ENCODE measurements around the gene HMX1. TPM values are rescaled to one million over a fixed set of nuclear protein-coding genes. Genes with fewer than 3 reads are reported as not detected.

The HMX1 gene
- total and polyA plus RNA-seq, 2 experiments from 2014 or later, result not detected

DNA sequence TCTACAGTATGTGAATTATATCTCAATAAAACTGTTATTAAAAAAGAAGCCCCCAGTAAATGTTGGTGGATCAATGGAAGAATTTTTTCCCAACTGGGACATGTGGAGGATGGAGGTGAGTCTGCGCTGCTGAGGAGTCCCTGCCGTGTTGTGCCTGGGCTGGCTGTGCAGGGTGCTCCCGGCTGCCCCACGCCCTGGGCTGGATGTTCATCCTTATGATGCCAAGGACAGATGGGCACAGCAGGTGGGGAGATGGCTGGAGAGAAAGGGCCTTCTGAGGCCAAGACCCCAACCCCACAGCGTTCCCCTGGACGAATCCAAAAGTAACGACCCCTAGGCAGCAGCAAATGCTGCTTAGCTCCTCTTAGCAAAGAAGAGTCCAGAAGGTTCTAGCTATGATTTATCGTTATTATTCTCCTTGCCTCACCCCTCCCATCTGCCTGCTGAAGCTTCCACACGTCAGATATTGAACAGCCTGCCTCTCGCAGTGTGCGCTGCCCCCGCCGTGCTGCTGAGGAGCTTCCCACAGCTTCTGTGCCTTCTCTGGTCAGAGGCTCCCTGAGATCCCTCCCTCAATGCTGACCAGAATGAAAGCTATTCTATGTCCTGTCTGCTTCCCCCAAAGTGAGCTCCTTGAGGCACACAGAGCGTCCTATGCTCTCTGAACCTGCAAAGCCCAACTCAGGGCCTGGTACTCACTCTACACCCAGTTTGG, 26.5 kb downstream of the HMX1 start:
- DNase-seq (ENCODE audit: low spot score), result no peak
- Histone ChIP-seq H3K27me3 (peaks cover 32% of the 10 kb centered on the region), H3K79me2 (no peaks in the 10 kb centered on the region), H2AFZ (no peak overlapping the region), H3K4me3 (no peak overlapping the region), H3K9me3 (ENCODE audit: low read depth) (no peaks in the 10 kb centered on the region), H3K27ac (no peak overlapping the region), H3K36me3 (replicated peaks; ENCODE audit: insufficient read depth, low read depth) (no peaks in the 10 kb centered on the region), H4K20me1 (ENCODE audit: insufficient read depth, poor library complexity, severe bottlenecking) (no peaks in the 10 kb centered on the region), H3K4me2 (no peak overlapping the region), H3K9me2 (replicated peaks; ENCODE audit: insufficient read depth) (no peaks in the 10 kb centered on the region), H3K4me1 (ENCODE audit: insufficient read depth) (no peaks in the 10 kb centered on the region)
- TF ChIP-seq EZH2 (IDR thresholded peaks at IDR 0.05; ENCODE audit: borderline replicate concordance), result no peak
- no peak for TF ChIP-seq EZH2phosphoT487 (IDR thresholded peaks at IDR 0.05; ENCODE audit: low read depth, severe bottlenecking, unreplicated experiment)
- no peak for TF ChIP-seq CTCF (IDR thresholded peaks at IDR 0.05; ENCODE audit: poor library complexity)
- 91% methylated on average over 14 of the region's 14 CpGs for WGBS (ENCODE audit: low lambda C conversion rate, missing lambda C conversion rate)

GRCh38 chr4:8843597-8843996, 28.0 kb downstream of the HMX1 start:
- DNase-seq (ENCODE audit: low spot score), result no peak
- Histone ChIP-seq H2AFZ (no peak overlapping the region), H3K9me2 (replicated peaks; ENCODE audit: insufficient read depth) (no peaks in the 10 kb centered on the region), H3K27me3 (peaks cover 20% of the 10 kb centered on the region), H3K4me3 (no peak overlapping the region), H4K20me1 (ENCODE audit: insufficient read depth, poor library complexity, severe bottlenecking) (no peaks in the 10 kb centered on the region), H3K79me2 (no peaks in the 10 kb centered on the region), H3K9me3 (ENCODE audit: low read depth) (no peaks in the 10 kb centered on the region), H3K36me3 (replicated peaks; ENCODE audit: insufficient read depth, low read depth) (no peaks in the 10 kb centered on the region), H3K4me1 (ENCODE audit: insufficient read depth) (no peaks in the 10 kb centered on the region), H3K27ac (no peak overlapping the region), H3K4me2 (no peak overlapping the region)
- WGBS (ENCODE audit: low lambda C conversion rate, missing lambda C conversion rate), result 79% methylated on average over 3 of the region's 3 CpGs
- TF ChIP-seq CTCF (IDR thresholded peaks at IDR 0.05; ENCODE audit: poor library complexity) (no peak), EZH2phosphoT487 (IDR thresholded peaks at IDR 0.05; ENCODE audit: low read depth, severe bottlenecking, unreplicated experiment) (no peak), EZH2 (IDR thresholded peaks at IDR 0.05; ENCODE audit: borderline replicate concordance) (no peak)

GRCh38 chr4:8842614-8843013, 29.0 kb downstream of the HMX1 start:
- WGBS (ENCODE audit: low lambda C conversion rate, missing lambda C conversion rate), result 72% methylated on average over 2 of the region's 2 CpGs
- no peaks in the 10 kb centered on the region for H3K9me3 ChIP-seq (ENCODE audit: low read depth)
- no peak for DNase-seq (ENCODE audit: low spot score)
- H3K27me3 ChIP-seq, result peaks cover 12% of the 10 kb centered on the region
- H4K20me1 ChIP-seq (ENCODE audit: insufficient read depth, poor library complexity, severe bottlenecking), result no peaks in the 10 kb centered on the region
- no peak overlapping the region for H2AFZ ChIP-seq
- no peaks in the 10 kb centered on the region for H3K4me1 ChIP-seq (ENCODE audit: insufficient read depth)
- H3K4me3 ChIP-seq, result no peak overlapping the region
- H3K9me2 ChIP-seq (replicated peaks; ENCODE audit: insufficient read depth), result no peaks in the 10 kb centered on the region
- TF ChIP-seq CTCF (IDR thresholded peaks at IDR 0.05; ENCODE audit: poor library complexity) (no peak), EZH2 (IDR thresholded peaks at IDR 0.05; ENCODE audit: borderline replicate concordance) (no peak), EZH2phosphoT487 (IDR thresholded peaks at IDR 0.05; ENCODE audit: low read depth, severe bottlenecking, unreplicated experiment) (no peak)
- H3K4me2 ChIP-seq, result no peak overlapping the region
- H3K36me3 ChIP-seq (replicated peaks; ENCODE audit: insufficient read depth, low read depth), result no peaks in the 10 kb centered on the region
- H3K27ac ChIP-seq, result no peak overlapping the region
- H3K79me2 ChIP-seq, result no peaks in the 10 kb centered on the region

Measured in hepatocyte (in vitro differentiated cells).